ENCODE measurements around the gene MLF1.

MLF1 gene

GRCh38 chr3:158590223-158590622, 19.2 kb downstream of the MLF1 start:
- Histone ChIP-seq H3K9me3 (no peaks in the 10 kb centered on the region), H3K4me1 (no peaks in the 10 kb centered on the region), H3K27me3 (no peaks in the 10 kb centered on the region), H3K4me3 (ENCODE audit: low read depth, low read length) (no peak overlapping the region), H3K36me3 (no peaks in the 10 kb centered on the region)
- DNase-seq: no peak
- TF ChIP-seq CTCF (IDR thresholded peaks at IDR 0.05; ENCODE audit: low read depth, low read length): no peak

GRCh38 chr3:158600787-158601186, 29.8 kb downstream of the MLF1 start:
- H3K27me3 ChIP-seq: no peaks in the 10 kb centered on the region
- no peak overlapping the region for H3K4me3 ChIP-seq (ENCODE audit: low read depth, low read length)
- DNase-seq: no peak
- H3K9me3 ChIP-seq: no peaks in the 10 kb centered on the region
- H3K4me1 ChIP-seq: no peaks in the 10 kb centered on the region
- TF ChIP-seq CTCF (IDR thresholded peaks at IDR 0.05; ENCODE audit: low read depth, low read length): no peak
- no peaks in the 10 kb centered on the region for H3K36me3 ChIP-seq

- Histone ChIP-seq H3K4me1 (no peaks in the 10 kb centered on the region), H3K27me3 (no peaks in the 10 kb centered on the region), H3K36me3 (no peaks in the 10 kb centered on the region), H3K9me3 (no peaks in the 10 kb centered on the region), H3K4me3 (ENCODE audit: low read depth, low read length) (no peak overlapping the region)
- no peak for DNase-seq
- no peak for TF ChIP-seq CTCF (IDR thresholded peaks at IDR 0.05; ENCODE audit: low read depth, low read length)
These were observed 31.2 kb downstream of the MLF1 start for GRCh38 chr3:158602227-158602626.

- Histone ChIP-seq H3K27me3 (no peaks in the 10 kb centered on the region), H3K4me3 (ENCODE audit: low read depth, low read length) (no peak overlapping the region), H3K36me3 (no peaks in the 10 kb centered on the region), H3K9me3 (no peaks in the 10 kb centered on the region; the same call in 1 of the 2 replicates), H3K4me1 (no peaks in the 10 kb centered on the region)
- TF ChIP-seq CTCF (IDR thresholded peaks at IDR 0.05; ENCODE audit: low read depth, low read length): no peak
- DNase-seq: no peak
These were observed 47.2 kb downstream of the MLF1 start for GRCh38 chr3:158617982-158618875.

DNA sequence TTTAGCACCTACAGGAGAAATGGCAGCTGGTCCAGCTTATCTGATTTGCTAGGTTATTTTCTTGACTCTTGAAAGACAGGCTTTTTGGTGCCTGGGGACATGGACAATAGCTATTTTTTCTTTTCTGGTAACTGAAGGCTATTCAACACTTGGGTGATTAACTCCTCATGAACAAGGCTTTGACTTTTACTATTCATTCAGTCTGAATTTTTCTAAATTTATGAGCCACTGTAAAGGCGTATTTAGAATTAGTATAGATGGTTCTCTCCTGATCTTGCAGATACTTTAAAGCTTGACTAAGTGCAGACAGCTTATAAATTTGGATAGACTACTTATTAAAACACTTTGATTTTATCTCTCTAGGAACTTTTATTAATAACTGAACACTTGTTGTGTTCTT, 54.9 kb downstream of the MLF1 start:
- no peak for TF ChIP-seq CTCF (IDR thresholded peaks at IDR 0.05; ENCODE audit: low read depth, low read length)
- H3K9me3 ChIP-seq: no peaks in the 10 kb centered on the region
- H3K4me1 ChIP-seq: no peaks in the 10 kb centered on the region
- no peaks in the 10 kb centered on the region for H3K27me3 ChIP-seq
- no peaks in the 10 kb centered on the region for H3K36me3 ChIP-seq
- no peak for DNase-seq
- no peak overlapping the region for H3K4me3 ChIP-seq (ENCODE audit: low read depth, low read length)

GRCh38 chr3:158631981-158632380, 61.0 kb downstream of the MLF1 start:
- no peaks in the 10 kb centered on the region for H3K36me3 ChIP-seq
- no peak for TF ChIP-seq CTCF (IDR thresholded peaks at IDR 0.05; ENCODE audit: low read depth, low read length)
- no peak for DNase-seq
- no peaks in the 10 kb centered on the region for H3K4me1 ChIP-seq
- H3K9me3 ChIP-seq: no peaks in the 10 kb centered on the region
- H3K27me3 ChIP-seq: no peaks in the 10 kb centered on the region; the same call in 1 of the 2 replicates
- no peak overlapping the region for H3K4me3 ChIP-seq (ENCODE audit: low read depth, low read length)
